Measurements from ENCODE around the gene TTLL10. TPM values are rescaled to one million over a fixed set of nuclear protein-coding genes. Genes with fewer than 3 reads are reported as not detected.

The TTLL10 gene
- total RNA-seq, 4 donors from 2014 or later, result 0.40 to 0.48 TPM; not detected in 2

GRCh38 chr1:1232208-1232795 is 58.6 kb downstream of the TTLL10 start, which contains the start of gene B3GALT6:
B3GALT6 (plus strand) TSS chr1:1232237; CDS start chr1:1232279, 42 bp downstream.
- Histone ChIP-seq H3K9me3 (no peaks in the 10 kb centered on the region), H3K27ac (peak within 1 kb of the TSS; percentile 97 to 98 (median 98)), H3K27me3 (peaks cover 12% of the 10 kb centered on the region), H3K4me1 (peaks cover 19 to 40% (median 36%) of the 10 kb centered on the region in 4 donors), H3K36me3 (peaks cover 0 to 9% (median 0%) of the 10 kb centered on the region in 4 donors), H3K4me3 (peak within 1 kb of the TSS; percentile 87 to 100 (median 98))
- in situ Hi-C loops (cut with MboI; ENCODE audit: low pct_ligation_motif_present in 1 of 4, low pct_unique_long_range_greater_than_20kb in 1 of 4, low sequenced_read_pairs in 3 of 4), result no loop called here
- TF ChIP-seq POLR2AphosphoS5 (IDR thresholded peaks at IDR 0.05) (no peak), EP300 (IDR thresholded peaks at IDR 0.05; ENCODE audit: low read depth) (no peak), POLR2A (IDR thresholded peaks at IDR 0.05) (no peak)
- TF ChIP-seq, protein P1, sequence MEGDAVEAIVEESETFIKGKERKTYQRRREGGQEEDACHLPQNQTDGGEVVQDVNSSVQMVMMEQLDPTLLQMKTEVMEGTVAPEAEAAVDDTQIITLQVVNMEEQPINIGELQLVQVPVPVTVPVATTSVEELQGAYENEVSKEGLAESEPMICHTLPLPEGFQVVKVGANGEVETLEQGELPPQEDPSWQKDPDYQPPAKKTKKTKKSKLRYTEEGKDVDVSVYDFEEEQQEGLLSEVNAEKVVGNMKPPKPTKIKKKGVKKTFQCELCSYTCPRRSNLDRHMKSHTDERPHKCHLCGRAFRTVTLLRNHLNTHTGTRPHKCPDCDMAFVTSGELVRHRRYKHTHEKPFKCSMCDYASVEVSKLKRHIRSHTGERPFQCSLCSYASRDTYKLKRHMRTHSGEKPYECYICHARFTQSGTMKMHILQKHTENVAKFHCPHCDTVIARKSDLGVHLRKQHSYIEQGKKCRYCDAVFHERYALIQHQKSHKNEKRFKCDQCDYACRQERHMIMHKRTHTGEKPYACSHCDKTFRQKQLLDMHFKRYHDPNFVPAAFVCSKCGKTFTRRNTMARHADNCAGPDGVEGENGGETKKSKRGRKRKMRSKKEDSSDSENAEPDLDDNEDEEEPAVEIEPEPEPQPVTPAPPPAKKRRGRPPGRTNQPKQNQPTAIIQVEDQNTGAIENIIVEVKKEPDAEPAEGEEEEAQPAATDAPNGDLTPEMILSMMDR (IDR thresholded peaks at IDR 0.05), result no peak
- 17% methylated on average over 48 of the region's 100 CpGs; no CpG with 5 or more reads in 1 of the 2 donors for WGBS, 2 donors (ENCODE audit: low coverage in 1 of 2)
- DNase-seq, result no peak
- intact Hi-C loops (cut with DNase I; ENCODE audit: low total_unique reads), result no loop called here

DNA sequence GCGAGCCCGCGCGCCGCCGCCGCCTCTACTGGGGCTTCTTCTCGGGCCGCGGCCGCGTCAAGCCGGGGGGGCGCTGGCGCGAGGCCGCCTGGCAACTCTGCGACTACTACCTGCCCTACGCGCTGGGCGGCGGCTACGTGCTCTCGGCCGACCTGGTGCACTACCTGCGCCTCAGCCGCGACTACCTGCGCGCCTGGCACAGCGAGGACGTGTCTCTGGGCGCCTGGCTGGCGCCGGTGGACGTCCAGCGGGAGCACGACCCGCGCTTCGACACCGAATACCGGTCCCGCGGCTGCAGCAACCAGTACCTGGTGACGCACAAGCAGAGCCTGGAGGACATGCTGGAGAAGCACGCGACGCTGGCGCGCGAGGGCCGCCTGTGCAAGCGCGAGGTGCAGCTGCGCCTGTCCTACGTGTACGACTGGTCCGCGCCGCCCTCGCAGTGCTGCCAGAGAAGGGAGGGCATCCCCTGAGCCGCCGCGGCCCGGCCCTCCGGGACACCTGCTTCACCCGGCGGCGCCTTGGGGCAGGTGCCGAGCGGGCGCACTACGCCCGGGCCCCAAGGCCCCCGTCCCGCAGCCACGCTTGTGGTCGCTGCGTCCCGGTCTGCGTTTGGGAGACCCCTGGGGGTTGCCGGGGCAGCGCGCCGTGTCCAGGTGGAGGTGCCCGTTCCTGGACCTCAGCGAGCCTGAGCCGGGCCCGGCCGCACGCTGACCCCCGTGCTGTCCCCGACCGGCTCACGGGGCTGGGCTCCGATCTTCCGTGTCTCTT is 59.3 kb downstream of the TTLL10 start:
- no peak for TF ChIP-seq POLR2AphosphoS5 (IDR thresholded peaks at IDR 0.05)
- TF ChIP-seq, protein P1 (IDR thresholded peaks at IDR 0.05), result no peak
- no peak for TF ChIP-seq POLR2A (IDR thresholded peaks at IDR 0.05)
- no peak for TF ChIP-seq EP300 (IDR thresholded peaks at IDR 0.05; ENCODE audit: low read depth)
- intact Hi-C loops (cut with DNase I; ENCODE audit: low total_unique reads), result no loop called here
- H3K27me3 ChIP-seq, result peaks cover 19% of the 10 kb centered on the region
- peak overlapping the region in 3 of 4 donors; percentile 24 to 40 (median 32) for H3K4me3 ChIP-seq
- peak overlapping the region in 1 of 4 donors; percentile 9 for H3K27ac ChIP-seq
- DNase-seq, result no peak
- in situ Hi-C loops (cut with MboI; ENCODE audit: low pct_ligation_motif_present in 1 of 4, low pct_unique_long_range_greater_than_20kb in 1 of 4, low sequenced_read_pairs in 3 of 4), result no loop called here
- 88 to 100% methylated on average over 5 to 96 of the region's 98 CpGs for WGBS, 2 donors (ENCODE audit: low coverage in 1 of 2)
- H3K4me1 ChIP-seq, result peaks cover 22 to 46% (median 43%) of the 10 kb centered on the region in 4 donors
- H3K9me3 ChIP-seq, result no peaks in the 10 kb centered on the region
- peaks cover 0 to 4% (median 0%) of the 10 kb centered on the region in 4 donors for H3K36me3 ChIP-seq

GRCh38 chr1:1233567-1233892 is 59.9 kb downstream of the TTLL10 start:
- Histone ChIP-seq H3K27ac (no peak overlapping the region), H3K4me1 (peaks cover 24 to 52% (median 47%) of the 10 kb centered on the region in 4 donors), H3K27me3 (peaks cover 24% of the 10 kb centered on the region), H3K36me3 (no peaks in the 10 kb centered on the region), H3K9me3 (no peaks in the 10 kb centered on the region), H3K4me3 (no peak overlapping the region)
- in situ Hi-C loops (cut with MboI; ENCODE audit: low pct_ligation_motif_present in 1 of 4, low pct_unique_long_range_greater_than_20kb in 1 of 4, low sequenced_read_pairs in 3 of 4), result no loop called here
- no peak for DNase-seq
- WGBS, 2 donors (ENCODE audit: low coverage in 1 of 2), result 95 to 97% methylated on average over 14 to 15 of the region's 15 CpGs
- intact Hi-C loops (cut with DNase I; ENCODE audit: low total_unique reads), result no loop called here
- TF ChIP-seq EP300 (IDR thresholded peaks at IDR 0.05; ENCODE audit: low read depth) (no peak), POLR2A (IDR thresholded peaks at IDR 0.05) (no peak), POLR2AphosphoS5 (IDR thresholded peaks at IDR 0.05) (no peak)
- TF ChIP-seq, protein P1 (IDR thresholded peaks at IDR 0.05), result no peak

DNA sequence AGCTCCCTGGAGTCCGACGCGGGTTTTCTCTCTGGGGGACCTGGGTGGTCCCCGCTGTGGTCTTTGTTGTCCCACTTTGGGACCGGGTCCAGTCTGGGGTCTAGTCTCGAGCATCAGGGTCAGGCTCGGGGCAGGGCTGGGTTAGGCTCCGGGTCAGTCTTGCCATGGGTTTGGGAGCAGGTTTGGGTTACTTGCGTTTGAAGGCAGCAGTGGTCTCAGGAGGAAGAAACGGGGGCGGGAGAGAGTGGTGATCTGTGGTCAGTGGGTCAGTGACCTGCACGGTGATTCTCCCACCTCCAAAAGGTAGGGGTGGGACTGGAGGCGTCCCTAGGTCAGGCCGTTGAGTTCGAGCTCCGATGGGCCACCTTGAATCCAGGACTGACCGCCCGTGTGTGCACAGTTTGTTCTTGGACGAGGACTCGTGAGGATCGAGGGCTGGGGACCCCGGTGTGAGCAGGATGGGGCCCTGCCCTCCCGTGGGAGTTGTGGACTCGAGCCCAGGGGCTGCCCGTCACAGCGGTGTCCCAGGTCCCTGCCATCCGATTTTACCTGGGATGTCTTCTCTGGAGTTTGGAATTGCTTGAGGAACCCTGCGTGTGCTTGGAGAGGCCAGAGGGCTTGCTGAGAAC is 60.6 kb downstream of the TTLL10 start:
- peaks cover 32% of the 10 kb centered on the region for H3K27me3 ChIP-seq
- H3K4me3 ChIP-seq, result no peak overlapping the region
- no peak overlapping the region for H3K27ac ChIP-seq
- intact Hi-C loops (cut with DNase I; ENCODE audit: low total_unique reads) (no loop called here), in situ Hi-C loops (cut with MboI; ENCODE audit: low pct_ligation_motif_present in 1 of 4, low pct_unique_long_range_greater_than_20kb in 1 of 4, low sequenced_read_pairs in 3 of 4) (no loop called here)
- TF ChIP-seq POLR2A (IDR thresholded peaks at IDR 0.05) (no peak), POLR2AphosphoS5 (IDR thresholded peaks at IDR 0.05) (no peak), EP300 (IDR thresholded peaks at IDR 0.05; ENCODE audit: low read depth) (no peak)
- TF ChIP-seq, protein P1 (IDR thresholded peaks at IDR 0.05), result no peak
- H3K36me3 ChIP-seq, result no peaks in the 10 kb centered on the region
- no peak for DNase-seq
- no peaks in the 10 kb centered on the region for H3K9me3 ChIP-seq
- peaks cover 24 to 49% (median 46%) of the 10 kb centered on the region in 4 donors for H3K4me1 ChIP-seq
- WGBS, 2 donors (ENCODE audit: low coverage in 1 of 2), result 95% methylated on average over 4 to 28 of the region's 28 CpGs

Measured in transverse colon (tissue), 4 donors.